Stomach (tissue), 4 donors: ENCODE measurements around the gene NEMF.
"Not testable (repeated sequence)": the region's sequence is repeated elsewhere in the genome, so short reads cannot be mapped to it uniquely, and the experiment has no call there.

Experiments used
- EP300 ChIP-seq: sonication (generic); formaldehyde crosslinking; IDR thresholded peaks from one replicate; pipeline ENCODE4 v1.6.1; 2017; ENCODE audit warnings: antibody characterized with exemption
- POLR2A ChIP-seq, 4 donors: fragments of 450-650 bp; IDR thresholded peaks; one replicate each; pipeline ENCODE4 v1.6.1; 2016; ENCODE audit warnings: antibody characterized with exemption in 4 of 4, control low read depth in 2 of 4, mild to moderate bottlenecking in 1 of 4, moderate library complexity in 1 of 4
- TF ChIP-seq, protein P1 (sequence below), 7 experiments: fragments of 450-650 bp in 4 of 7; fragments of 200-600 bp in 3 of 7; sonication (generic) in 3 of 7; IDR thresholded peaks; one replicate each; pipeline ENCODE4 v1.5.1; 2016 to 2019; ENCODE audit warnings: antibody characterized with exemption in 7 of 7, control low read depth in 2 of 7, mild to moderate bottlenecking in 1 of 7

DNA sequence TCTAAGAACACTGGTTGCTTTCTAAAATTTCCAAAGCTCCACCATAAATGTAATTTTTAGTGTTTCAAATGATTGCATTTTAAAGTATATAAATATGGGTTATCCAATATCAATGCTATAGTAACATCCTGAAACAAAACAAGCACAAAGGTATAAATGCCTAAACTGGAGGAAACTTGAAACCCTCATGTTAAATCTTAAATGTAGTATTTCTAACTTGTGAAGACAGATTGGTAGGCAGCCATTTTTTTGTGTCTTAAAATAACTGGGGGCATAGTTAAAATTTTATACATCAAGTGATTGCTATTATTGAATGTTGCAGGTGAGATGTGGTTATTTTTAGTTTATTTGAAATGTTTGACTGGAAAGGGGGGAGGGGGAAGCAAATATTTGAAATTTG, 43.7 kb upstream of the NEMF start:
- TF ChIP-seq, protein P1, sequence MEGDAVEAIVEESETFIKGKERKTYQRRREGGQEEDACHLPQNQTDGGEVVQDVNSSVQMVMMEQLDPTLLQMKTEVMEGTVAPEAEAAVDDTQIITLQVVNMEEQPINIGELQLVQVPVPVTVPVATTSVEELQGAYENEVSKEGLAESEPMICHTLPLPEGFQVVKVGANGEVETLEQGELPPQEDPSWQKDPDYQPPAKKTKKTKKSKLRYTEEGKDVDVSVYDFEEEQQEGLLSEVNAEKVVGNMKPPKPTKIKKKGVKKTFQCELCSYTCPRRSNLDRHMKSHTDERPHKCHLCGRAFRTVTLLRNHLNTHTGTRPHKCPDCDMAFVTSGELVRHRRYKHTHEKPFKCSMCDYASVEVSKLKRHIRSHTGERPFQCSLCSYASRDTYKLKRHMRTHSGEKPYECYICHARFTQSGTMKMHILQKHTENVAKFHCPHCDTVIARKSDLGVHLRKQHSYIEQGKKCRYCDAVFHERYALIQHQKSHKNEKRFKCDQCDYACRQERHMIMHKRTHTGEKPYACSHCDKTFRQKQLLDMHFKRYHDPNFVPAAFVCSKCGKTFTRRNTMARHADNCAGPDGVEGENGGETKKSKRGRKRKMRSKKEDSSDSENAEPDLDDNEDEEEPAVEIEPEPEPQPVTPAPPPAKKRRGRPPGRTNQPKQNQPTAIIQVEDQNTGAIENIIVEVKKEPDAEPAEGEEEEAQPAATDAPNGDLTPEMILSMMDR (IDR thresholded peaks at IDR 0.05): not testable (repeated sequence)
- not testable (repeated sequence) for TF ChIP-seq EP300; POLR2A (IDR thresholded peaks at IDR 0.05)
